SU-DHL-6 (cell line): Measurements from ENCODE around the gene PITPNC1.
"Not testable (repeated sequence)": the region's sequence is repeated elsewhere in the genome, so short reads cannot be mapped to it uniquely, and the experiment has no call there.

Source experiments
- H2AFZ ChIP-seq: fragments of 200-600 bp; sonication (generic); 2 replicates; pipeline ENCODE4 v1.6.1; 2014; ENCODE audit warnings: low read depth, mild to moderate bottlenecking, moderate library complexity, mixed read lengths, antibody characterized with exemption, low read length; ENCODE audit not compliant: severe bottlenecking
- H3F3A ChIP-seq: fragments of 200-600 bp; shearing (Covaris generic); 2 replicates; pipeline ENCODE4 v1.6.0; 2016; ENCODE audit warnings: antibody characterized with exemption, mild to moderate bottlenecking; ENCODE audit not compliant: insufficient read depth
- H3K27ac ChIP-seq: fragments of 200-600 bp; sonication (generic); 2 replicates; pipeline ENCODE4 v1.5.1; 2016; ENCODE audit warnings: low read depth, mild to moderate bottlenecking, low read length, moderate library complexity, mixed read lengths
- H3K27me3 ChIP-seq: fragments of 200-600 bp; sonication (generic), shearing (Covaris generic); 2 replicates; pipeline ENCODE4 v1.6.0; 2014; ENCODE audit warnings: mild to moderate bottlenecking, low read length
- H3K36me3 ChIP-seq: fragments of 200-600 bp; sonication (generic); 2 replicates; pipeline ENCODE4 v1.6.1; 2014; ENCODE audit warnings: mild to moderate bottlenecking, low read length, mixed read lengths
- H3K4me2 ChIP-seq: fragments of 300-600, 200-600 bp; shearing (Covaris generic), sonication (generic); 2 replicates; pipeline ENCODE4 v1.6.0; 2014; ENCODE audit warnings: low read length, low read depth, mild to moderate bottlenecking; ENCODE audit not compliant: poor library complexity, severe bottlenecking
- H3K4me3 ChIP-seq: fragments of 200-600 bp; sonication (generic); 2 replicates; pipeline ENCODE4 v1.5.1; 2014; ENCODE audit warnings: antibody characterized with exemption, low read length, mild to moderate bottlenecking, mixed read lengths; ENCODE audit not compliant: insufficient read depth, poor library complexity, severe bottlenecking
- H3K79me2 ChIP-seq: fragments of 200-600 bp; sonication (generic); 2 replicates; pipeline ENCODE4 v1.6.1; 2014; ENCODE audit warnings: mild to moderate bottlenecking, low read length, moderate library complexity; ENCODE audit not compliant: insufficient read depth
- H3K9ac ChIP-seq: fragments of 200-600 bp; sonication (generic); 2 replicates; pipeline ENCODE4 v1.7.0; 2014; ENCODE audit warnings: mild to moderate bottlenecking, low read length
- H3K9me2 ChIP-seq: fragments of 200-600 bp; sonication (generic); replicated peaks from 2 replicates; pipeline ENCODE4 v1.6.1; 2014; ENCODE audit warnings: low read length; ENCODE audit not compliant: insufficient read depth
- H3K9me3 ChIP-seq: fragments of 200-600 bp; sonication (generic); 2 replicates; pipeline ENCODE4 v1.6.1; 2014; ENCODE audit warnings: low read length, mixed read lengths; ENCODE audit not compliant: insufficient read depth
- H4K20me1 ChIP-seq: fragments of 200-600 bp; sonication (generic); 2 replicates; pipeline ENCODE4 v1.6.1; 2014; ENCODE audit warnings: low read depth, mild to moderate bottlenecking, antibody characterized with exemption, low read length, moderate library complexity, mixed read lengths
- EZH2phosphoT487 ChIP-seq: fragments of 200-600 bp; sonication (generic), shearing (Covaris generic); conservative IDR thresholded peaks from 2 replicates; pipeline ENCODE4 v1.6.1; 2018; ENCODE audit warnings: mild to moderate bottlenecking, antibody characterized with exemption, low read length, moderate library complexity, mixed read lengths
- TF ChIP-seq, protein P1 (sequence below): fragments of 200-600 bp; sonication (generic); IDR thresholded peaks from one replicate; pipeline ENCODE4 v1.5.1; 2017; ENCODE audit warnings: antibody characterized with exemption, mild to moderate bottlenecking, low read length, moderate library complexity; ENCODE audit not compliant: insufficient read depth, poor library complexity, severe bottlenecking

The PITPNC1 gene

GRCh38 chr17:67422897-67423296 is 45.8 kb downstream of the PITPNC1 start:
- H3F3A ChIP-seq, result no peaks in the 10 kb centered on the region
- H3K36me3 ChIP-seq, result no peaks in the 10 kb centered on the region
- H3K4me3 ChIP-seq, result no peak overlapping the region
- no peak overlapping the region for H3K4me2 ChIP-seq
- no peaks in the 10 kb centered on the region for H3K79me2 ChIP-seq
- H3K27ac ChIP-seq, result no peak overlapping the region
- H4K20me1 ChIP-seq, result no peaks in the 10 kb centered on the region
- H3K9ac ChIP-seq, result no peak overlapping the region
- no peak overlapping the region for H2AFZ ChIP-seq
- no peaks in the 10 kb centered on the region for H3K9me2 ChIP-seq
- no peaks in the 10 kb centered on the region for H3K9me3 ChIP-seq
- H3K27me3 ChIP-seq, result no peaks in the 10 kb centered on the region
- TF ChIP-seq EZH2phosphoT487, result no peak

GRCh38 chr17:67425571-67426160 is 48.6 kb downstream of the PITPNC1 start:
- H3F3A ChIP-seq, result no peaks in the 10 kb centered on the region
- no peak overlapping the region for H3K27ac ChIP-seq
- no peaks in the 10 kb centered on the region for H3K36me3 ChIP-seq
- H3K9me3 ChIP-seq, result no peaks in the 10 kb centered on the region
- TF ChIP-seq, protein P1, sequence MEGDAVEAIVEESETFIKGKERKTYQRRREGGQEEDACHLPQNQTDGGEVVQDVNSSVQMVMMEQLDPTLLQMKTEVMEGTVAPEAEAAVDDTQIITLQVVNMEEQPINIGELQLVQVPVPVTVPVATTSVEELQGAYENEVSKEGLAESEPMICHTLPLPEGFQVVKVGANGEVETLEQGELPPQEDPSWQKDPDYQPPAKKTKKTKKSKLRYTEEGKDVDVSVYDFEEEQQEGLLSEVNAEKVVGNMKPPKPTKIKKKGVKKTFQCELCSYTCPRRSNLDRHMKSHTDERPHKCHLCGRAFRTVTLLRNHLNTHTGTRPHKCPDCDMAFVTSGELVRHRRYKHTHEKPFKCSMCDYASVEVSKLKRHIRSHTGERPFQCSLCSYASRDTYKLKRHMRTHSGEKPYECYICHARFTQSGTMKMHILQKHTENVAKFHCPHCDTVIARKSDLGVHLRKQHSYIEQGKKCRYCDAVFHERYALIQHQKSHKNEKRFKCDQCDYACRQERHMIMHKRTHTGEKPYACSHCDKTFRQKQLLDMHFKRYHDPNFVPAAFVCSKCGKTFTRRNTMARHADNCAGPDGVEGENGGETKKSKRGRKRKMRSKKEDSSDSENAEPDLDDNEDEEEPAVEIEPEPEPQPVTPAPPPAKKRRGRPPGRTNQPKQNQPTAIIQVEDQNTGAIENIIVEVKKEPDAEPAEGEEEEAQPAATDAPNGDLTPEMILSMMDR, result no peak
- TF ChIP-seq EZH2phosphoT487, result no peak
- H4K20me1 ChIP-seq, result no peaks in the 10 kb centered on the region
- no peak overlapping the region for H3K4me2 ChIP-seq
- H3K4me3 ChIP-seq, result no peak overlapping the region
- no peak overlapping the region for H2AFZ ChIP-seq
- H3K9me2 ChIP-seq, result no peaks in the 10 kb centered on the region
- H3K9ac ChIP-seq, result no peak overlapping the region
- no peaks in the 10 kb centered on the region for H3K27me3 ChIP-seq
- no peaks in the 10 kb centered on the region for H3K79me2 ChIP-seq

DNA sequence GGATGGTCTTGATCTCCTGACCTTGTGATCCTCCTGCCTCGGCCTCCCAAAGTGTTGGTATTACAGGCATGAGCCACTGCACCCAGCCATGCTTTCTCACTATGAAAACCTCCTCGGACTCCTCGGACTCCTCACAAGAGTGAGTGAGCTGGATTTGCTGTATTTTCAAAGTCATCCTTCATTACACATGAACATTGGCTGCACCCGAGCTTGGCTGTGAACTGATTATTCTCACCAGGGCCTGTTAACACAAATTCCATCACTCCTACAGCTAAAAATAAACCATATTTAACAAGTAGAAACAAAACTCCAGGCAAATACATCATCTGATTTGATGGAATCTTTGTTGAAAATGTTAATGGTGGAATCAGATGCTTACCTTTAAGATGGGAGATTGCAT is 50.3 kb downstream of the PITPNC1 start:
- no peak overlapping the region for H3K27ac ChIP-seq
- no peak for TF ChIP-seq EZH2phosphoT487
- TF ChIP-seq, protein P1, result no peak

DNA sequence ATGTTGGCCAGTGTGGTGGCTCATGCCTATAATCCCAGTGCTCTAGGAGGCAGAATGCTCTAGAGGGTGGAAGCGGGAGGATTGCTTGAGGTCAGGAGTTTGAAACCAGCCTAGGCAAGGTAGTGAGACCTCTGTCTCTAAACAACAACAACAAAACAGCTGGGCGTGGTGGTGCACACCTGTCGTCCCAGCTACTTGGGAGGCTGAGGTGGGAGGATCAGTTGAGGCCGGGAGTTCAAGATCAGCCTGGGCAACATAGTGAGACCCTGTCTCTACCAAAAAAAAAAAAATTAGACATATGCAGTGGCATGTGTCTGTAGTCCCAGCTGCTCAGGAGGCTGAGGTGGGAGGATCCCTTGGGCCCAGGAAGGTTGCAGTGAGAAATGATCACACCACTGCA is 53.4 kb downstream of the PITPNC1 start:
- H3K4me2 ChIP-seq, H3K9me2 ChIP-seq, H3K79me2 ChIP-seq, H3K4me3 ChIP-seq, H2AFZ ChIP-seq, H4K20me1 ChIP-seq, H3K9ac ChIP-seq, H3F3A ChIP-seq, H3K27ac ChIP-seq, H3K27me3 ChIP-seq, H3K9me3 ChIP-seq, H3K36me3 ChIP-seq: not testable (repeated sequence)

More for the DNA sequence above, 50.3 kb downstream of the PITPNC1 start:
- H3K79me2 ChIP-seq, result no peaks in the 10 kb centered on the region
- H3K4me3 ChIP-seq, result no peak overlapping the region
- no peak overlapping the region for H2AFZ ChIP-seq
- H3K27me3 ChIP-seq, result no peaks in the 10 kb centered on the region
- no peaks in the 10 kb centered on the region for H4K20me1 ChIP-seq
- H3K36me3 ChIP-seq, result no peaks in the 10 kb centered on the region
- H3K4me2 ChIP-seq, result no peak overlapping the region
- H3K9ac ChIP-seq, result no peak overlapping the region
- H3K9me3 ChIP-seq, result no peaks in the 10 kb centered on the region
- H3F3A ChIP-seq, result no peaks in the 10 kb centered on the region
- no peaks in the 10 kb centered on the region for H3K9me2 ChIP-seq
